ACC112 (cell line): ENCODE measurements around the gene RMDN2.
A peak's percentile ranks its signal among the peaks of the same experiment; 100 is the strongest.
"Not testable (repeated sequence)": the region's sequence is repeated elsewhere in the genome, so short reads cannot be mapped to it uniquely, and the experiment has no call there.

Source experiments
- H2AFZ ChIP-seq: fragments of 200-600 bp; sonication (generic); one replicate; pipeline ENCODE4 v1.6.0; 2017; ENCODE audit warnings: antibody characterized with exemption, low read length; ENCODE audit not compliant: unreplicated experiment
- H3K27ac ChIP-seq: fragments of 200-600 bp; sonication (generic); 2 replicates; pipeline ENCODE4 v1.5.1; 2014; ENCODE audit warnings: low read depth, mild to moderate bottlenecking, antibody characterized with exemption, low read length, moderate library complexity
- H3K27me3 ChIP-seq: fragments of 200-600 bp; sonication (generic); 2 replicates; pipeline ENCODE4 v1.6.1; 2014; ENCODE audit warnings: mild to moderate bottlenecking, antibody characterized with exemption, low read length, moderate library complexity, mixed read lengths; ENCODE audit not compliant: insufficient read depth
- H3K36me3 ChIP-seq: fragments of 200-600 bp; sonication (generic); 2 replicates; pipeline ENCODE4 v1.6.1; 2016; ENCODE audit warnings: mild to moderate bottlenecking, antibody characterized with exemption, low read length, moderate library complexity, mixed read lengths; ENCODE audit not compliant: insufficient read depth
- H3K4me1 ChIP-seq: fragments of 200-600 bp; sonication (generic); one replicate; pipeline ENCODE4 v1.6.1; 2016; ENCODE audit warnings: low read length, mixed read lengths; ENCODE audit not compliant: insufficient read depth, unreplicated experiment, control insufficient read depth
- H3K4me3 ChIP-seq: fragments of 200-600 bp; sonication (generic); 2 replicates; pipeline ENCODE4 v1.5.1; 2014; ENCODE audit warnings: mild to moderate bottlenecking, low read depth, low read length
- H3K79me2 ChIP-seq: fragments of 200-600 bp; sonication (generic); one replicate; pipeline ENCODE4 v1.6.0; 2016; ENCODE audit warnings: low read length; ENCODE audit not compliant: control insufficient read depth, unreplicated experiment, insufficient read depth

Gene RMDN2

GRCh38 chr2:37916512-37917082, 8.5 kb upstream of the RMDN2 start:
- Histone ChIP-seq H3K4me3 (peak overlapping the region; percentile 35; the same call in 1 of the 2 replicates), H3K36me3 (no peaks in the 10 kb centered on the region), H3K4me1 (peaks cover 35% of the 10 kb centered on the region), H3K27ac (peak overlapping the region; percentile 71), H3K79me2 (no peaks in the 10 kb centered on the region), H2AFZ (no peak overlapping the region), H3K27me3 (no peaks in the 10 kb centered on the region)

GRCh38 chr2:37917281-37918228, 7.5 kb upstream of the RMDN2 start:
- H3K36me3 ChIP-seq: no peaks in the 10 kb centered on the region
- H3K4me3 ChIP-seq: peak overlapping the region; percentile 19; the same call in 1 of the 2 replicates
- H3K4me1 ChIP-seq: peaks cover 27% of the 10 kb centered on the region
- peak overlapping the region; percentile 71 for H3K27ac ChIP-seq
- no peak overlapping the region for H2AFZ ChIP-seq
- no peaks in the 10 kb centered on the region for H3K27me3 ChIP-seq
- no peaks in the 10 kb centered on the region for H3K79me2 ChIP-seq

- H3K27ac ChIP-seq: no peak overlapping the region
- H2AFZ ChIP-seq: no peak overlapping the region
- H3K36me3 ChIP-seq: no peaks in the 10 kb centered on the region
- H3K4me3 ChIP-seq: no peak overlapping the region
- H3K27me3 ChIP-seq: no peaks in the 10 kb centered on the region
- no peaks in the 10 kb centered on the region for H3K79me2 ChIP-seq
- peaks cover 27% of the 10 kb centered on the region for H3K4me1 ChIP-seq
Measured at GRCh38 chr2:37918742-37919186, 6.3 kb upstream of the RMDN2 start.

GRCh38 chr2:37919631-37920032, 5.5 kb upstream of the RMDN2 start:
- H3K27ac ChIP-seq: no peak overlapping the region
- H3K4me1 ChIP-seq: peaks cover 27% of the 10 kb centered on the region
- no peak overlapping the region for H2AFZ ChIP-seq
- no peak overlapping the region for H3K4me3 ChIP-seq
- no peaks in the 10 kb centered on the region for H3K79me2 ChIP-seq
- no peaks in the 10 kb centered on the region for H3K27me3 ChIP-seq
- H3K36me3 ChIP-seq: no peaks in the 10 kb centered on the region

GRCh38 chr2:37920570-37920969, 4.5 kb upstream of the RMDN2 start:
- Histone ChIP-seq H2AFZ (no peak overlapping the region), H3K36me3 (no peaks in the 10 kb centered on the region), H3K27ac (no peak overlapping the region), H3K4me3 (no peak overlapping the region), H3K4me1 (peaks cover 27% of the 10 kb centered on the region), H3K79me2 (no peaks in the 10 kb centered on the region), H3K27me3 (no peaks in the 10 kb centered on the region)

GRCh38 chr2:37921781-37922180, 3.3 kb upstream of the RMDN2 start:
- H3K27me3 ChIP-seq: no peaks in the 10 kb centered on the region
- peaks cover 17% of the 10 kb centered on the region for H3K4me1 ChIP-seq
- H3K4me3 ChIP-seq: no peak overlapping the region
- H2AFZ ChIP-seq: no peak overlapping the region
- H3K27ac ChIP-seq: no peak overlapping the region
- H3K79me2 ChIP-seq: no peaks in the 10 kb centered on the region
- no peaks in the 10 kb centered on the region for H3K36me3 ChIP-seq

- no peak overlapping the region; the same call in 1 of the 2 replicates for H3K4me3 ChIP-seq
- no peak overlapping the region for H3K27ac ChIP-seq
- H3K79me2 ChIP-seq: no peaks in the 10 kb centered on the region
- no peaks in the 10 kb centered on the region for H3K36me3 ChIP-seq
- no peak overlapping the region for H2AFZ ChIP-seq
- no peaks in the 10 kb centered on the region for H3K27me3 ChIP-seq
- peaks cover 5% of the 10 kb centered on the region for H3K4me1 ChIP-seq
Measured at GRCh38 chr2:37923308-37924055, 1.6 kb upstream of the RMDN2 start.

GRCh38 chr2:37926635-37927034, 1.5 kb downstream of the RMDN2 start:
- Histone ChIP-seq H3K4me1 (no peaks in the 10 kb centered on the region), H3K79me2 (no peaks in the 10 kb centered on the region), H3K4me3 (no peak overlapping the region), H3K27me3 (no peaks in the 10 kb centered on the region), H3K36me3 (no peaks in the 10 kb centered on the region), H3K27ac (no peak overlapping the region), H2AFZ (no peak overlapping the region)

GRCh38 chr2:37928377-37928776, 3.3 kb downstream of the RMDN2 start:
- Histone ChIP-seq H2AFZ (no peak overlapping the region), H3K4me1 (no peaks in the 10 kb centered on the region), H3K27ac (no peak overlapping the region), H3K4me3 (no peak overlapping the region), H3K79me2 (no peaks in the 10 kb centered on the region), H3K36me3 (no peaks in the 10 kb centered on the region), H3K27me3 (no peaks in the 10 kb centered on the region)

- not testable (repeated sequence) for H3K27me3 ChIP-seq, H3K79me2 ChIP-seq, H3K4me1 ChIP-seq, H3K27ac ChIP-seq, H2AFZ ChIP-seq, H3K36me3 ChIP-seq, H3K4me3 ChIP-seq
Measured at GRCh38 chr2:37930392-37930791, 5.3 kb downstream of the RMDN2 start.
